SK-N-MC (cell line): ENCODE data around the gene NOTCH2.

Experiments used
- DNase-seq: peaks from one replicate; pipeline ENCODE4 v3.0.0-alpha.2; 2011; ENCODE audit warnings: low read depth, low spot score
- H3K27ac ChIP-seq: fragments of 200-600 bp; sonication (generic); 2 replicates; pipeline ENCODE4 v1.5.1; 2016; ENCODE audit warnings: mixed run types
- H3K36me3 ChIP-seq: fragments of 200-600 bp; sonication (generic); 2 replicates; pipeline ENCODE4 v1.6.1; 2017; ENCODE audit warnings: antibody characterized with exemption, low read length, mixed read lengths; ENCODE audit not compliant: insufficient read depth
- H3K4me3 ChIP-seq: fragments of 200-600 bp; sonication (generic); 2 replicates; pipeline ENCODE4 v1.5.1; 2016
- H3K9ac ChIP-seq: fragments of 200-600 bp; sonication (generic); 2 replicates; pipeline ENCODE4 v1.8.0; 2017; ENCODE audit warnings: mixed run types, mixed read lengths; ENCODE audit not compliant: insufficient read length
- H3K9me3 ChIP-seq: fragments of 200-600 bp; sonication (generic); 2 replicates; pipeline ENCODE4 v1.6.1; 2017; ENCODE audit warnings: low read depth, mild to moderate bottlenecking, antibody characterized with exemption, low read length, moderate library complexity, mixed read lengths
- EZH2 ChIP-seq: fragments of 200-600 bp; sonication (generic); IDR thresholded peaks from one replicate; pipeline ENCODE4 v1.6.1; 2017; ENCODE audit warnings: antibody characterized with exemption
- FOXP2 ChIP-seq: optimal IDR thresholded peaks from 2 replicates; pipeline ENCODE3; 2011; ENCODE audit warnings: mild to moderate bottlenecking, moderate library complexity; ENCODE audit not compliant: insufficient read depth; ENCODE audit errors: extremely low read length, control extremely low read depth
- POLR2AphosphoS5 ChIP-seq: IDR thresholded peaks from 2 replicates; pipeline ENCODE4 v1.6.1; 2012; ENCODE audit warnings: mild to moderate bottlenecking, low read depth, low read length, borderline replicate concordance

The NOTCH2 gene

DNA sequence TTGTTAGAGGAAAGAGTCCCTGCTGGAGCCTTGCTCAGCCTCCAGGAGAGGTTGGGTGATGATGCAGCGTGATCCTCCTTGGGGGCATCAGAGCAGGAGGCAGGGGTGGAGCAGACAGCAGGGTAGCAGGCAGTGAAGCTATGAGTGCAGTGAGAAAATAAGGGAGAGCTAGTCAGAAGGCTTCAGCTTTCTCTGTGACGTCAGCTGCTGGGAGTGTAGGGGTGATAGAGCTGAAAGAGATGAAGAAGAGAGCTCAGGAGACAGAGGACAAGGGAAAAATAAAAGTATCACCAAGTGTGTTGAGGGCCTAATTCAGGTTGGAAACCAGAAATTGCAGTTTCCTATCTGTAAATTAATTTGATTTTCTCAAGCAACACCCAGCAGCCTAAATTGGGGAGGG is 170.9 kb downstream of the NOTCH2 start:
- Histone ChIP-seq H3K4me3 (no peak overlapping the region), H3K27ac (no peak overlapping the region), H3K9me3 (no peaks in the 10 kb centered on the region), H3K36me3 (no peaks in the 10 kb centered on the region), H3K9ac (no peak overlapping the region)
- no peak for TF ChIP-seq POLR2AphosphoS5
- TF ChIP-seq FOXP2, result no peak
- no peak for TF ChIP-seq EZH2
- no peak for DNase-seq

DNA sequence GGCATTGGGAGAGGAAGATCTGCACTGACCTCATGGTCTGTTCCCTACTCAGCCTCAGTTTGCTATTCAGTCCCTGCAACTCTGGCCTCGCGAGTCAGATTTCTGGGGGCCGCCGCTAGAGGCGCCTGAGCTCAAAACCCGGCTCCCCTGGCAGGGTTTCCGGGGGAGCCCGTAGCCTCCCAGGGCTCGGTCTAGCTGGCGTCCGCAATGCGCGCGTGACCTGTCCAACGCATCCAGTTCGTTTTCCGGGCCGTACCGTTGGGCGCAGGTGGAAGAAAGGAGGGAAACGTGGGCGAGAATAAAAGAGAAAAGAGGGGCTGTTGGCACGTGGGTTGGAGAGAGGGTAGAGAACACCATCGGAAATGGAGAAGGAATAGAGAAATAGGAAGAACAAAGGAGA is 173.2 kb downstream of the NOTCH2 start, which contains the start of gene ADAM30:
Gene ADAM30 (minus strand): TSS at position 213 of the 400 bp plus-strand sequence. CDS start 179 bp downstream, at position 34.
- H3K36me3 ChIP-seq, result no peaks in the 10 kb centered on the region
- H3K27ac ChIP-seq, result no peak within 1 kb of the TSS

DNA sequence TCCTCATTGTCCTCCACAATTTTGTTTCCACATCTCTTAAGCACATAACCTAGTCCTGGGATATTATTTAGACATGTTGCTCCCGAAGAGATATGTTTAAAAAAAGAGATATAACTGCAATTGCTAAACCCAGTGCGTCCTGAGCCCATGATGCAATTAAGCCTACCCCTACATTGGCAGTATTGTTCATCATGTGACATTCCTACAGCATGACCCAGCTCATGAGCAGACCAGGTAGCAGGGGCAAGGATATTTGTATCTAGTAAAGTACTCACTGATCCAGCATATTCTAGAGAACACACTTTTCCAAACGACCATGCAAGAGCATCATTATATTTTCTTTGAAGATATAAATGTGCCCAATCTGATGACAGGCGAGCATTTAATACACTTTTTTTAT is 174.4 kb downstream of the NOTCH2 start:
- H3K9ac ChIP-seq, result no peak overlapping the region
- no peak for DNase-seq
- no peaks in the 10 kb centered on the region for H3K36me3 ChIP-seq
- TF ChIP-seq POLR2AphosphoS5 (no peak), FOXP2 (no peak), EZH2 (no peak)
- no peak overlapping the region for H3K27ac ChIP-seq
- H3K9me3 ChIP-seq, result no peaks in the 10 kb centered on the region
- no peak overlapping the region for H3K4me3 ChIP-seq

More for the DNA sequence above, 173.2 kb downstream of the NOTCH2 start, which contains the start of gene ADAM30:
- H3K9ac ChIP-seq, result no peak within 1 kb of the TSS
- TF ChIP-seq POLR2AphosphoS5, result no peak
- TF ChIP-seq EZH2, result no peak
- no peak for TF ChIP-seq FOXP2
- DNase-seq, result no peak
- H3K9me3 ChIP-seq, result no peaks in the 10 kb centered on the region
- no peak within 1 kb of the TSS for H3K4me3 ChIP-seq

DNA sequence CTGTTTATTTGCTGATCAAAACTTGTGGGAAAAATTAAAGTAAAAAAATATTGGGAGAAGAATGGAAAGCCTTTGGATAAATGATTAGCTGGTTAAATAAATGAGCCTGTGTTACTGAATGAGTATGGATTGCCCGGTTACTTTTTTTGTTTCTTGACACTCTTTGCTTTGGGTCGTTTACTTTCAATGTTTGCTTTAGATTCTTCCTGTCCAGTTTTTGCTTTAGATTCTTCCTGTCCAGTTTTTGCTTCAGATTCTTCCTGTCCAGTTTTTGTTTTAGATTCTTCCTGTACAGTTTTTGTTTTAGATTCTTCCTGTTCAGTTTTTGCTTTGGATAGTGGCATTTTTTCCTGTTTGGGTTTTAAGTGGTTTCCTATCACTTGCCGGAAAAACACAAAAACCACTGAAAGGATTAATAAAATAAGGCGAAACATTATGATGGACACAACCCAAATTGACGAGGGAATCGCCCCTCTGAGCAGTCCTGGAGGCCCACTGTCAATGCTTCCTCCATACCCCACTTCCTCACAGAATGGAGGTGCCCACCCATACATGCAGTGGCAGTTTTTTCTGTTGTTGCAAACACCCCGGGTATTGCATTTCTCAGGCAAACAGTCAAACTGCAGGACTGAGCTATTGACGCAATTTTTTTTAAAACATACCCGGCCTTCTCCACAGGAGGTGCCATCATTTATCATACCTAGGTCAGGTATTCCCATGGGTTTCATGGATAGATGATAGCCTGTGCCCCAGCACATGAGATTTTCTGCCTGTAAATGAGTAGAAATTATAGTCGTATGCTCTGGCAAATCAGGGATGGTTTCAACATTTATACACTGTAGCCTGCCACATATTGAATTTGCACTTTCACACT is 175.4 kb downstream of the NOTCH2 start:
- H3K9me3 ChIP-seq, result no peaks in the 10 kb centered on the region
- no peaks in the 10 kb centered on the region for H3K36me3 ChIP-seq
- H3K27ac ChIP-seq, result no peak overlapping the region
- no peak for DNase-seq
- H3K9ac ChIP-seq, result no peak overlapping the region
- no peak for TF ChIP-seq EZH2
- H3K4me3 ChIP-seq, result no peak overlapping the region

DNA sequence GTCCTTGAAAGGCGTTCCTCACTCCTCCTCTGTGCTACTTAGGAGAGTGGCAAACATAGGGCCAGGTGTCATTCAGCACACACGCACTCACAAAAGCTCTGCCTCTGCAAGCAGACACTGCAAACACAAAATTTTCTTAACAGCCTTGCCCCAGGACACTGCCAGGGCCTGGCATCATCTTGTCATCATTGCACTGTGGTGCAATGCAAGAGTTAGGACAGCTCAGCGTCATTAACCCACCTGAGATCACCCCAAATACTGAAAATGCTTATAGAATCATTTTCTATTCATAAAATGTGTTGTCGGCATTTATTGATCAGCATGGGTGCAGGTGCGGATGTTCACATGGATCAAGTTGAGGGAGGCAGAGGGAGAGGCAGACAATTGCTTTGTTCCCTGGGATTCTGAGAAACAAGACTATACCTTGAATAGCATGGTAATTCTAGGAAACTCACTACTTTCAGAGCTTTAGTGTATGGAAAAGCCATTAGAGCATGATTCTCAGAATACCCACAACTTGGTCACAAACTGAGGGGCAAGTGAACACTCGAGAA is 176.1 kb downstream of the NOTCH2 start:
- Histone ChIP-seq H3K27ac (no peak overlapping the region), H3K36me3 (no peaks in the 10 kb centered on the region), H3K9ac (no peak overlapping the region), H3K4me3 (no peak overlapping the region), H3K9me3 (0 out of 2 replicates have a peak, but pooled peaks cover 4% of the 10 kb centered on the region)
- TF ChIP-seq FOXP2, result no peak
- TF ChIP-seq EZH2, result no peak
- no peak for TF ChIP-seq POLR2AphosphoS5
- no peak for DNase-seq

DNA sequence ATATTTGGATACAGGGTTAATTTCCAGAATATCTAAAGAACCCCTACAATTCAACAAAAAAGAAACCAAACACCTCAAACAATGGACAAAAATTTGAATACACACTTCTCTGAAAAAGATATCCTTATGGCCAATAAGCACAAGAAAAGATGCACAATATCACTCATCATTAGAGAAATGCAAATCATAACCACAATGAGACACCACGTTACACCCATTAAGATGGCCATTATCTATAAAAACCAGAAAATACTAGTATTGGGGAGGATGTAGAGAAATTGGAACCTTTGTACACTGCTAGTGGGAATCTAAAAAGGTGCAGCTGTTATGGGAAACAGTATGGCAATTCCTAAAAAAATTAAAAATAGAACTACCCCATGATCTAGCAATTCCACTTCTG is 178.1 kb downstream of the NOTCH2 start:
- no peaks in the 10 kb centered on the region for H3K36me3 ChIP-seq
- no peak overlapping the region for H3K9ac ChIP-seq
- TF ChIP-seq EZH2, result no peak
- no peak for TF ChIP-seq FOXP2
- no peak for TF ChIP-seq POLR2AphosphoS5
- 0 out of 2 replicates have a peak, but pooled peaks cover 4% of the 10 kb centered on the region for H3K9me3 ChIP-seq
- no peak overlapping the region for H3K4me3 ChIP-seq
- no peak for DNase-seq
- H3K27ac ChIP-seq, result no peak overlapping the region

DNA sequence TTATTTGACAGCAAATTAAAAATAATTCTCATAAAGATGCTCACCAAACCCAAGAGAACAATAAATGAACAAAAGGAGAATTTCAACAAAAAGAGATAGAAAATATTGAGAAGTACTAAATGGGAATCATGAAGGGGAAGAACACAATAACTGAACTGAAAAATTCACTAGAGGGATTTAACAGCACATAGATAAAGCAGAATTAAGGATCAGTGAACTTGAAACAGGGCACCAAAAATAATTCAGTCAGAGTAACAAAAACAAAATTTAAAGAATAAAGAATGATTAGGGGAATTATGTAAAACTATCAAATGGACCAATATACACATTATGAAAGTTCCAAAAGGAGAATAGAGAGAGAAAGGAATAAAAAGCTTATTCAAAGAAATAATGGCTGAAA is 181.0 kb downstream of the NOTCH2 start:
- no peak for DNase-seq
- TF ChIP-seq POLR2AphosphoS5 (no peak), EZH2 (no peak), FOXP2 (no peak)
- Histone ChIP-seq H3K9me3 (0 out of 2 replicates have a peak, but pooled peaks cover 4% of the 10 kb centered on the region), H3K9ac (no peak overlapping the region), H3K27ac (no peak overlapping the region), H3K4me3 (no peak overlapping the region), H3K36me3 (no peaks in the 10 kb centered on the region)

DNA sequence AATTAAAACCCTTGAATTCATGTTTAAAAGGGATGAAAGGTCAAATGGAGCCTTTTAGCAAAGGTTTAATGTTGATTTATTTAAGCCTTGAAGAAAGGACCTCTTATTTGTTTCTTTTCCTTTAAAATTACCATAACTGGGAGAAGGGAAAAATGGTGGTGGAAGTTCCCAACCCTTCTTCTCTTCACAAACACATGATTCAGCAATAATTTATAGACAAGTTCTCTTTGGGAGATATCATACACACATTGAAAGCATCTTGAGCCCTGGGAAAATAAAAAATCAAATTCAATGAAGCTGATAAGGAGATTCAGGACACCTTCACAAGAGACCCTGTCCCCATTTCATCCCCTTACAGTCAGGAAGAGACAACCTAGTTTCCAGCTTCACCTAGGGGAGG is 182.0 kb downstream of the NOTCH2 start:
- TF ChIP-seq FOXP2 (no peak), POLR2AphosphoS5 (no peak), EZH2 (no peak)
- no peak overlapping the region for H3K4me3 ChIP-seq
- no peak for DNase-seq
- no peaks in the 10 kb centered on the region for H3K36me3 ChIP-seq
- H3K9me3 ChIP-seq, result 0 out of 2 replicates have a peak, but pooled peaks cover 4% of the 10 kb centered on the region
- H3K9ac ChIP-seq, result no peak overlapping the region
- no peak overlapping the region for H3K27ac ChIP-seq
